ENCODE measurements around the gene SLC35A2. TPM values are rescaled to one million over a fixed set of nuclear protein-coding genes. Genes with fewer than 3 reads are reported as not detected.
"Not testable (repeated sequence)": the region's sequence is repeated elsewhere in the genome, so short reads cannot be mapped to it uniquely, and the experiment has no call there.

The SLC35A2 gene
- total RNA-seq, 4 donors from 2014 or later, result 17.1 to 32.3 (median 24.3) TPM

DNA sequence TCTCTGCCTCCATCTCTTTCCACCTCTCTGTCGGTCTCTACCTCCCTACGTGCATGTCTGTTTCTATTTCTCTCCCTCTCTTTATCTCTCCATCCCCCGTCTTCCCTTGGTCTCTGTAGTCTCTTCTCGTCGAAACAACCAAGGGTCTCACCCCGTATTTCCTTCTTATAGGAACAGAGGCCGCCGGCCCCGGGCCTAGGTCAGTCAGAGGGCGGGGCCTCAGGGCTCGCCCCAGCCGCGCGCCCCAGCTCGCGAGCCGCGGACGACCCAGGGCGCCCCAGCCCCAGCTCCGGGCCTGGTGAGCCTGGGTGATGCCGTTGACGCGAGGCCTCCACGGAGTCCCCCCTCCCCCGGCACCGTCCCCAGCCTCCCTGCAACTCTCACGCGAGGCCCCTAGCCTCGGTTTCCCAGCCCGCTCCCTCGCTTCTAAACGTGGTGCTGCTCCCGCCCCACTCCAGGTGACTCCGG, 20.5 kb downstream of the SLC35A2 start:
- Histone ChIP-seq H3K4me3 (peak overlapping the region; percentile 69), H3K27ac (peak overlapping the region; percentile 81), H3K9me3 (no peaks in the 10 kb centered on the region), H3K27me3 (no peaks in the 10 kb centered on the region), H3K36me3 (peaks cover 9% of the 10 kb centered on the region), H3K4me1 (peaks cover 5% of the 10 kb centered on the region)
- TF ChIP-seq, protein P1, sequence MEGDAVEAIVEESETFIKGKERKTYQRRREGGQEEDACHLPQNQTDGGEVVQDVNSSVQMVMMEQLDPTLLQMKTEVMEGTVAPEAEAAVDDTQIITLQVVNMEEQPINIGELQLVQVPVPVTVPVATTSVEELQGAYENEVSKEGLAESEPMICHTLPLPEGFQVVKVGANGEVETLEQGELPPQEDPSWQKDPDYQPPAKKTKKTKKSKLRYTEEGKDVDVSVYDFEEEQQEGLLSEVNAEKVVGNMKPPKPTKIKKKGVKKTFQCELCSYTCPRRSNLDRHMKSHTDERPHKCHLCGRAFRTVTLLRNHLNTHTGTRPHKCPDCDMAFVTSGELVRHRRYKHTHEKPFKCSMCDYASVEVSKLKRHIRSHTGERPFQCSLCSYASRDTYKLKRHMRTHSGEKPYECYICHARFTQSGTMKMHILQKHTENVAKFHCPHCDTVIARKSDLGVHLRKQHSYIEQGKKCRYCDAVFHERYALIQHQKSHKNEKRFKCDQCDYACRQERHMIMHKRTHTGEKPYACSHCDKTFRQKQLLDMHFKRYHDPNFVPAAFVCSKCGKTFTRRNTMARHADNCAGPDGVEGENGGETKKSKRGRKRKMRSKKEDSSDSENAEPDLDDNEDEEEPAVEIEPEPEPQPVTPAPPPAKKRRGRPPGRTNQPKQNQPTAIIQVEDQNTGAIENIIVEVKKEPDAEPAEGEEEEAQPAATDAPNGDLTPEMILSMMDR (IDR thresholded peaks at IDR 0.05), result no peak
- TF ChIP-seq POLR2AphosphoS5 (IDR thresholded peaks at IDR 0.05) (no peak), POLR2A (IDR thresholded peaks at IDR 0.05) (no peak), EP300 (IDR thresholded peaks at IDR 0.05) (no peak)
- WGBS, result 32% methylated on average over 32 of the region's 35 CpGs
- DNase-seq (ENCODE audit: low spot score in 2 of 2), result peak in 1 of 2 donors; percentile 69

DNA sequence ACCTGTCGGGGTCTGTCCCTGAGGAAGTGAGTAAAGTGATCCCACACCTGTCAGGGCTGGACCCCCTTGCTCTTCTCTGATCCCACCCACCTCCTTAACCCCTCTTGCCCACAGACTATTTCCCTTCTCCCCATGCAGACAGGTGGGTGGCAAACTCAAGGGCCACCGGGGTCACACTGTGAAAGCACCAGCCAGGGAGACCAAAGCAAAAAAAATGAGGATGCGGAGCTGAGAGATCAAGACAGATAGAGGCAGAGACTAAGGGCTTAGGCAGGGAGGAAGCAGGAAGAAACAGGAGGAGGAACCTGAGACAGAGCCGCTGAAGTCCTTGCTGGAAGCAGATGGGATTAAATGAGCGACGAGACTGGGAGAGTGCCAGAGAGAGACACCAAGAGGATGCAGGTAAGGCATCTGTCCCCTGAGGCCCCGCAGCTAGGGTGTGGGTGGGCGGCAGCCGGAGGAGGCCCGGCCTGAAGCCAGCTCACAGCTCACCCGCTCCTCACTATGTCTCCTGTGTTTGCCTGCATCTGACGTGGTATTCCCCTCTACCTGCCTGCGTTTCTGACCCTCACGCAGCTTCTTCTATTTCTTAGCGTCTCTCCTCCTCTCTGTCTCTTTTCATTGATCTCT, 21.0 kb downstream of the SLC35A2 start:
- WGBS, result 44% methylated on average over 15 of the region's 15 CpGs
- Histone ChIP-seq H3K27me3 (no peaks in the 10 kb centered on the region), H3K9me3 (no peaks in the 10 kb centered on the region), H3K27ac (peak overlapping the region; percentile 81), H3K4me1 (peaks cover 5% of the 10 kb centered on the region), H3K4me3 (peak overlapping the region; percentile 69), H3K36me3 (peaks cover 9% of the 10 kb centered on the region)
- DNase-seq (ENCODE audit: low spot score in 2 of 2), result peak in 1 of 2 donors; percentile 62
- TF ChIP-seq, protein P1 (IDR thresholded peaks at IDR 0.05), result no peak
- TF ChIP-seq POLR2AphosphoS5 (IDR thresholded peaks at IDR 0.05) (no peak), POLR2A (IDR thresholded peaks at IDR 0.05) (no peak), EP300 (IDR thresholded peaks at IDR 0.05) (no peak)

DNA sequence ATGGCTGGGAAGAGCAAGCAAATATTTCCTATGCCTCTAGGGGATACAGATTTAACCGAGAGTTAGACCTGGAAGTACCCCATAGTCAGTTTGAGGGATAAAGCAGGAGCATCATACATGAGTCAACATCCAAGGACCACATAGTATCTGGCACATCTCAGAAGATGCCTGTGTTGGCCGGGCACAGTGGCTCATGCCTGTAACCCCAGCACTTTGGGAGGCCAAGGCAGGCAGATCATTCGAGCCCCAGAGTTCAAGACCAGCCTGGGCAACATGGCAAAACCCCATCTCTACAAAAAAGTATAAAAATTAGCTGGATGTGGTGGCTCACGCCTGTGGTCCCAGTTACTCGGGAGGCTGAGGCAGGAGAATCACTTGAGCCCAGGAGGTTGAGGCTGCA, 24.9 kb downstream of the SLC35A2 start:
- peak in 1 of 2 donors; percentile 13 for DNase-seq (ENCODE audit: low spot score in 2 of 2)
- H3K27me3 ChIP-seq, H3K4me3 ChIP-seq, H3K36me3 ChIP-seq, H3K27ac ChIP-seq, H3K9me3 ChIP-seq, H3K4me1 ChIP-seq: not testable (repeated sequence)
- 84% methylated on average over 5 of the region's 5 CpGs for WGBS

GRCh38 chrX:48883729-48884128, 27.7 kb downstream of the SLC35A2 start:
- H3K9me3 ChIP-seq, result no peaks in the 10 kb centered on the region
- no peak for TF ChIP-seq EP300 (IDR thresholded peaks at IDR 0.05)
- TF ChIP-seq POLR2A (IDR thresholded peaks at IDR 0.05), result no peak
- TF ChIP-seq POLR2AphosphoS5 (IDR thresholded peaks at IDR 0.05), result no peak
- TF ChIP-seq, protein P1 (IDR thresholded peaks at IDR 0.05), result no peak
- H3K4me3 ChIP-seq, result no peak overlapping the region
- DNase-seq (ENCODE audit: low spot score in 2 of 2), result peak in 1 of 2 donors; percentile 19
- no peaks in the 10 kb centered on the region for H3K4me1 ChIP-seq
- no peaks in the 10 kb centered on the region for H3K36me3 ChIP-seq
- WGBS, result 73% methylated on average over 10 of the region's 10 CpGs
- no peaks in the 10 kb centered on the region for H3K27me3 ChIP-seq
- no peak overlapping the region for H3K27ac ChIP-seq

DNA sequence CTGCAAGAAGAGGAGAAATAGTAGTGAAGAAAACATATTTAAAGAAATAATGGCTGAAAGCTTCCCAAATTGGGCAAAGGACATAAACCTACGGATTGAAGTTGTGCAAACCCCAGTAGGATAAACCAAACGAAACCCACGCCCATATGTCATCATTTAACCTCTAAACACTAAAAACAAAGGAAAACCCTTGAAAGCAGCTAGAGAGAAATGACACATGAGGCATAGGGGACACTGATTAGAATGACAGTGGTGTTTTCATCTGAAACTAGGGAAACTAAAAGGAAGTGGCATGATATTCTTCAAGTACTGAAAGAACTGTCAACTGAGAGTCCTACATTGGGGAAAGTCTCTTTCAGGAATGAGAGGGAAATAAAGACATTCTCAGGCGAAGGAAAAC, 34.5 kb downstream of the SLC35A2 start:
- not testable (repeated sequence) for H3K27ac ChIP-seq; H3K9me3 ChIP-seq; DNase-seq (ENCODE audit: low spot score in 2 of 2); H3K27me3 ChIP-seq; H3K36me3 ChIP-seq; H3K4me1 ChIP-seq; H3K4me3 ChIP-seq
- WGBS, result 65% methylated on average over 4 of the region's 4 CpGs

DNA sequence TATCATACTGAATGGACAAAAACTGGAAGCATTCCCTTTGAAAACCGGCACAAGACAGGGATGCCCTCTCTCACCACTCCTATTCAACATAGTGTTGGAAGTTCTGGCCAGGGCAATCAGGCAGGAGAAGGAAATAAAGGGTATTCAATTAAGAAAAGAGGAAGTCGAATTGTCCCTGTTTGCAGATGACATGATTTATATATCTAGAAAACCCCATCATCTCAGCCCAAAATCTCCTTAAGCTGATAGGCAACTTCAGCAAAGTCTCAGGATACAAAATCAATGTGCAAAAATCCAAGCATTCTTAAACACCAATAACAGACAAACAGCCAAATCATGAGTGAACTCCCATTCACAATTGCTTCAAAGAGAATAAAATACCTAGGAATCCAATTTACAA, 39.4 kb downstream of the SLC35A2 start:
- not testable (repeated sequence) for H3K27me3 ChIP-seq; H3K36me3 ChIP-seq; H3K4me3 ChIP-seq; DNase-seq (ENCODE audit: low spot score in 2 of 2); H3K27ac ChIP-seq; H3K4me1 ChIP-seq; H3K9me3 ChIP-seq
- 75% methylated on average over 2 of the region's 2 CpGs for WGBS

- no peak for DNase-seq (ENCODE audit: low spot score in 2 of 2)
- Histone ChIP-seq H3K27me3 (no peaks in the 10 kb centered on the region), H3K4me1 (no peaks in the 10 kb centered on the region), H3K36me3 (no peaks in the 10 kb centered on the region), H3K4me3 (no peak overlapping the region), H3K9me3 (no peaks in the 10 kb centered on the region), H3K27ac (no peak overlapping the region)
- WGBS, result 49% methylated on average over 4 of the region's 4 CpGs
- TF ChIP-seq, protein P1 (IDR thresholded peaks at IDR 0.05), result no peak
- TF ChIP-seq POLR2AphosphoS5 (IDR thresholded peaks at IDR 0.05), result no peak
- no peak for TF ChIP-seq EP300 (IDR thresholded peaks at IDR 0.05)
- no peak for TF ChIP-seq POLR2A (IDR thresholded peaks at IDR 0.05)
Measured at GRCh38 chrX:48864210-48864609, 47.2 kb downstream of the SLC35A2 start.
